Measurements from ENCODE around the gene YBX2. TPM values are rescaled to one million over a fixed set of nuclear protein-coding genes. Genes with fewer than 3 reads are reported as not detected.

YBX2 gene
- total RNA-seq, 5 donors from 2014 or later (not counting 1 experiment from before 2014, with no cell fraction given) = 0.20 to 0.57 (median 0.45) TPM; not detected in 1

DNA sequence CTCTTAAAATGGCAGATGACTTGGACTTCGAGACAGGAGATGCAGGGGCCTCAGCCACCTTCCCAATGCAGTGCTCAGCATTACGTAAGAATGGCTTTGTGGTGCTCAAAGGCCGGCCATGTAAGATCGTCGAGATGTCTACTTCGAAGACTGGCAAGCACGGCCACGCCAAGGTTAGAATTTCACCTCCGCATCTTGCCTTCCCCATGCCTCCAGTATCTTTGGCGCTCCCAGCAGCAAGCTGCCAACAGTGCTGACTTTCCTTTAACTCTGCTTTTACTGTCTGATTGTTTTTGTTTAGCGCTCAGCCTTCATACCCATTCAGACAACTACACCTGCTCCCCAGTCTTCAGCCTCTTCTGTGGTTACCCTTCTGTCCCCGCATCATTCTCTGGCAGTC, 15.2 kb upstream of the YBX2 start:
- no peaks in the 10 kb centered on the region for H3K9me3 ChIP-seq
- peaks cover 0 to under 1% of the 10 kb centered on the region in 2 experiments for H3K27me3 ChIP-seq (replicated peaks in 1 of 2; ENCODE audit: control insufficient read depth in 2 of 2, extremely low read depth in 1 of 2, insufficient read depth in 2 of 2, low read length in 1 of 2)
- peak overlapping the region; percentile 61 to 76 for H3K4me3 ChIP-seq (ENCODE audit: control insufficient read depth in 1 of 2, extremely low read depth in 1 of 2, low read length in 1 of 2)
- ChIA-PET CTCF (interaction anchor here (0.6 to 1.9 kb wide), 5 partner anchors 8 to 262 kb away, joined by 3 to 10 read pairs (median 4); partner anchors contain the start of genes ACAP1 (in 1 of the 2) and NEURL4 (in 1 of the 2)), POLR2A (interaction anchor here (0.5 to 1.5 kb wide), 8 partner anchors 20 to 841 kb away, joined by 3 to 10 read pairs (median 4); partner anchors contain the start of genes C17orf100 (in 1 of the 2) and MED31 (in 1 of the 2))
- ATAC-seq (replicated peaks in 1 of 4) = no peak
- Mint-ChIP-seq H3K27ac (peak overlapping the region; percentile 96 to 97), H3K4me3 (peak overlapping the region; percentile 80 to 96 (median 93)), H3K36me3 (peaks cover 47% of the 10 kb centered on the region), H3K4me1 (peaks cover 56 to 64% (median 61%) of the 10 kb centered on the region in 3 donors), H3K27me3 (no peaks in the 10 kb centered on the region), H3K9me3 (no peaks in the 10 kb centered on the region)
- peak overlapping the region; percentile 98 for H3K27ac ChIP-seq (ENCODE audit: low read length)
- peaks cover 23 to 73% of the 10 kb centered on the region in 2 experiments for H3K4me1 ChIP-seq (ENCODE audit: control insufficient read depth in 1 of 2, extremely low read depth in 1 of 2, insufficient read depth in 2 of 2, low read length in 2 of 2)
- DNase-seq = no peak
- peaks cover 7 to 51% of the 10 kb centered on the region in 2 donors for H3K36me3 ChIP-seq (ENCODE audit: control insufficient read depth in 2 of 2, extremely low read depth in 1 of 2, insufficient read depth in 1 of 2, low read length in 1 of 2)
- WGBS (ENCODE audit: insufficient coverage) = 65% methylated on average over 12 of the region's 12 CpGs

DNA sequence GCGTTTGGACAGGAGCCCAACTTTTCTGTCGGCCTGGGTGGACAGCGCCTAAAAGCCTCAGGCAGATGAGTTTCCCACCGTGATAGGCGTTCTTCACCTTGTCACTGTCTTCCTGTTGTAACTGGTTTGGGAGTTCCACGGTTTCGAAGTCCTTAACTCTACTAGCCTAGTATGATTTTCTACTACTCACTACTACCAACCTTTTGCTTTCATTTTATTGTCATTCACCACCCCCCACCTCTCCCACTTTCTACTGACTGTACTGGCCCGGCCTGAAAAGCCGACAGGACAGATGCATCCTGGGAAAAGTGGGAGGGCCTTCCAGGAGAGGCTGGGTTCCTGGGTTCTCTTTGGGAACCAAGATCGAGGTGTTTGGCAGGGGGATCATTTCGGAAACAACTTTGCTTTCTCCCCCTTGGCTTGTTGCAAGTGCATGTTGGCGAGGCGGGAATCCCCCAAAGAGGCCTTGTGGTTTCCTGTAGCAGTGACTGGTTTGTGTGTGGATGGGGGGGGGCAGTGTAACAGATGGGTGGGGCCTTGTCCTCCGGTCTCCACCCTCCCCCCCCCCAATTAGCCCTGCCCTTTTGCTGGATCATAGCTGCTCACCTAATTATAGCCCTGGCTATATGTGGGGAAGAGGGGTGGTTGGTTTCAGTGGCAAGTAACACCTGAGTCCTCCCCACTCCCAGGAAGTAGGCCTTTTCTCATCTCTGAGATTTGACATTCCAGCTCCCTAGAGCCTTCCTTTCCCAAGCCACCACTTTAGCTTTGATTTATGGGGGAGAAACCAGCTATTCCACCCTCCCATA, 14.4 kb upstream of the YBX2 start:
- DNase-seq (peak; percentile 65 to 96 (median 90)), ATAC-seq (replicated peaks in 1 of 4) (peak; percentile 27 to 43 (median 28))
- peaks cover 0 to 2% of the 10 kb centered on the region in 2 experiments for H3K27me3 ChIP-seq (replicated peaks in 1 of 2; ENCODE audit: control insufficient read depth in 2 of 2, extremely low read depth in 1 of 2, insufficient read depth in 2 of 2, low read length in 1 of 2)
- Mint-ChIP-seq H3K9me3 (no peaks in the 10 kb centered on the region), H3K27ac (peak overlapping the region; percentile 96 to 97), H3K27me3 (no peaks in the 10 kb centered on the region), H3K4me3 (peak overlapping the region; percentile 80 to 96 (median 93)), H3K4me1 (peaks cover 48 to 56% (median 53%) of the 10 kb centered on the region in 3 donors), H3K36me3 (peaks cover 47% of the 10 kb centered on the region)
- peak overlapping the region; percentile 76 to 99 for H3K4me3 ChIP-seq (ENCODE audit: control insufficient read depth in 1 of 2, extremely low read depth in 1 of 2, low read length in 1 of 2)
- H3K4me1 ChIP-seq (ENCODE audit: control insufficient read depth in 1 of 2, extremely low read depth in 1 of 2, insufficient read depth in 2 of 2, low read length in 2 of 2) = peaks cover 15 to 65% of the 10 kb centered on the region in 2 experiments
- no peaks in the 10 kb centered on the region for H3K9me3 ChIP-seq
- 0% methylated on average over 3 of the region's 14 CpGs for WGBS (ENCODE audit: insufficient coverage)
- peaks cover 7 to 46% of the 10 kb centered on the region in 2 donors for H3K36me3 ChIP-seq (ENCODE audit: control insufficient read depth in 2 of 2, extremely low read depth in 1 of 2, insufficient read depth in 1 of 2, low read length in 1 of 2)
- peak overlapping the region; percentile 98 for H3K27ac ChIP-seq (ENCODE audit: low read length)
- CTCF ChIA-PET = interaction anchor here (0.6 to 1.9 kb wide), 5 partner anchors 9 to 261 kb away, joined by 3 to 10 read pairs (median 4); partner anchors contain the start of genes ACAP1 (in 1 of the 2) and NEURL4 (in 1 of the 2)
- POLR2A ChIA-PET = interaction anchor here (0.5 to 1.5 kb wide), 8 partner anchors 21 to 842 kb away, joined by 3 to 10 read pairs (median 4); partner anchors contain the start of genes ACAP1 (in 1 of the 2), C17orf100 (in 1 of the 2) and MED31 (in 1 of the 2)

DNA sequence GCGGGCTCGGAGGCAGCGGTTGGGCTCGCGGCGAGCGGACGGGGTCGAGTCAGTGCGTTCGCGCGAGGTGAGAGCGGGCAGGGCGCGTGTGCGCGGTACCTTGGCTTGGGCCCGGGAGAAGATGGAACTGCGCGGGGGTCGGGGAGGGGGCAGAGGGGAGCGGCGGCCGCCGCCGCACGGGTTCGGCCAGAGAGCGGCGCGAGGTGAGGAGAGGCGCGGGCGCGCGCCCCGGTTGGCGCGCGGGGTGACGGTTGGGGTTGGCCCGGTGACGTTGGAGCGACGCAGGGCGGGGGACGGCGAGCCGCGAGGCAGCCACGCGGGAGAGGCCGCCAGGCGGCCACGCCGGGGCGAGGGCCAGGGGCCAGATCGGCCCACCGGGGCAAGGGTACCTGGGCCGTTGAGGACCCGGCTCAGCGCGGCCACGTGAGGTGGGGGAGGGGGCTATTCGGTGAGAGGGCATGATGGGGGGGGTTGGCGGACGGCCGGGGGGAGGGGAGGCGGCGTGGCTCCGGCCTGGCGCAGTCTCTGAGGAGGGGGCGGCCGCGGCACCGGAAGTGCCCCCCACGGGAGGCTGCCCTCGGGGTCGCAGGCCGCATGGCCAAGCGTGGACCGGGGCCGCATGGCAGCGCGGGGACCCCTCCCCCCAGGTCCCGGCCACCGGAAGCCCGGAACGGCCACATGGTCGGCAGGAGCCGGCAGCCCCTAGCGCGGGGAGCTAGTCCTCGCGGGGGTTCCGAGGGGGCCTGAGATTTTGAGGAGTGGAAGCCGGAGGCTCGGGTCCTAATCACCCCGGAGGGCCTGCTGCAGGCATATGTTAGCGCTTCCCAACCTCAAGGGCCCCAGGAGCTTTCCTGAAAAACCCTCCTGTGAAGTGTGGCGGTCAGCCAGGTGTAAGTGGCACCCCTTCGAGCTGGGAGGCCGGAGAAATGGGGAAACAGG, 13.5 kb upstream of the YBX2 start:
- Mint-ChIP-seq H3K4me3 (peak overlapping the region; percentile 80 to 96 (median 93)), H3K36me3 (peaks cover 41% of the 10 kb centered on the region), H3K27ac (peak overlapping the region; percentile 98 to 99), H3K9me3 (no peaks in the 10 kb centered on the region), H3K4me1 (peaks cover 41 to 47% (median 44%) of the 10 kb centered on the region in 3 donors), H3K27me3 (no peaks in the 10 kb centered on the region)
- Histone ChIP-seq H3K27ac (ENCODE audit: low read length) (peak overlapping the region; percentile 98), H3K36me3 (ENCODE audit: control insufficient read depth in 2 of 2, extremely low read depth in 1 of 2, insufficient read depth in 1 of 2, low read length in 1 of 2) (peaks cover 7 to 38% of the 10 kb centered on the region in 2 donors), H3K4me3 (ENCODE audit: control insufficient read depth in 1 of 2, extremely low read depth in 1 of 2, low read length in 1 of 2) (peak overlapping the region; percentile 76 to 99), H3K4me1 (ENCODE audit: control insufficient read depth in 1 of 2, extremely low read depth in 1 of 2, insufficient read depth in 2 of 2, low read length in 2 of 2) (peaks cover 13 to 56% of the 10 kb centered on the region in 2 experiments), H3K9me3 (no peaks in the 10 kb centered on the region), H3K27me3 (replicated peaks in 1 of 2; ENCODE audit: control insufficient read depth in 2 of 2, extremely low read depth in 1 of 2, insufficient read depth in 2 of 2, low read length in 1 of 2) (peaks cover 0 to 2% of the 10 kb centered on the region in 2 experiments)
- ChIA-PET POLR2A (interaction anchor here in 1 of 2 donors (1.5 kb wide), 1 partner anchor 22 kb away, joined by 7 read pairs; no protein-coding TSS in a partner anchor), CTCF (no interaction called here)
- WGBS (ENCODE audit: insufficient coverage) = under 1% methylated on average over 91 of the region's 104 CpGs
- DNase-seq = peak in 31 of 35 experiments; percentile 21 to 77 (median 59)
- ATAC-seq (replicated peaks in 1 of 4) = peak; percentile 11 to 14 (median 12)

DNA sequence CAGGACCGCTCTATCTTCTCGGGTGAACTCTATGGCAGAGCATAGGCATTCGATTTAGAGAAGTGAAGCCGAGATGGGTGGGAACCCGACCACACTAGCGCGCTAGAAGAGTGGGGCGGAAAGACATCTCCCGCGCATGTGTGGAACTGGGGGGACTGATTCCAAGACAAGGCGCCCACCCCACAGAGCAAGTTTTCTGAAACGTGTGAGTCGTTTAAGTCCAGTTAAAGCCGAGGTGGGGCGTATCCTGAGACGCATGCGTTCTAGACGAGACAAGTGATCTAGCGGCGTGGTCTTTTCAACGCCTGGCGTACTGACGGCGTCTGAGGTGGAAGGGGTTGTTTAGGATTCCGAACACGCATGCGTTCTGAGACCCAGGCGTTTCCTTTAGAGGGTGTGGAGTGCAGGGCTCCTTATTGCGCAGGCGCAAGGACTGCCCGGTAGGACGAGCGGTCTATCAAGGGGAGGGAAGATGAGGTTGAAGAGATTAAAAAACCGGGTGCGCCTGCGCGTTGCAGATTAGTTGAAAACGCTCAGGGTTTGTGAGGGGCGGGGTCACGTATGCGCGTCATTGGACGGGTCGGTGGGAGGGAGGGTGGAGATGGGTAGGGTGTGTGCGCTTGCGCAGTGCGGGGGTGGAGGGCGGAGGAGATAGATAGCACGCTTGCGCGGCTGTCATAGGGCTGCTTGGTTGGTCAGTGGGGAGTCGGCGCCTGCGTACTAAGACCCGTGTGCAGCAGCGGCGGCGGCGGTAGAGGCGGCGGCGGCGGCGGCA, 12.7 kb upstream of the YBX2 start, which contains the start of gene EIF5A:
Gene EIF5A (plus strand): TSS at position 718 of the 775 bp plus-strand sequence. CDS start 2,008 bp downstream, outside the sequence.
- peak within 1 kb of the TSS; percentile 98 to 99 for H3K27ac Mint-ChIP-seq
- no peaks in the 10 kb centered on the region for H3K9me3 Mint-ChIP-seq
- Histone ChIP-seq H3K9me3 (no peaks in the 10 kb centered on the region), H3K36me3 (ENCODE audit: control insufficient read depth in 2 of 2, extremely low read depth in 1 of 2, insufficient read depth in 1 of 2, low read length in 1 of 2) (peaks cover 7 to 29% of the 10 kb centered on the region in 2 donors), H3K4me3 (ENCODE audit: control insufficient read depth in 1 of 2, extremely low read depth in 1 of 2, low read length in 1 of 2) (peak within 1 kb of the TSS; percentile 76 to 99), H3K27ac (ENCODE audit: low read length) (peak within 1 kb of the TSS; percentile 98), H3K27me3 (replicated peaks in 1 of 2; ENCODE audit: control insufficient read depth in 2 of 2, extremely low read depth in 1 of 2, insufficient read depth in 2 of 2, low read length in 1 of 2) (peaks cover 0 to 2% of the 10 kb centered on the region in 2 experiments), H3K4me1 (ENCODE audit: control insufficient read depth in 1 of 2, extremely low read depth in 1 of 2, insufficient read depth in 2 of 2, low read length in 2 of 2) (peaks cover 13 to 48% of the 10 kb centered on the region in 2 experiments)
- ATAC-seq (replicated peaks in 1 of 4) (peak; percentile 75 to 83 (median 80)), DNase-seq (peak; percentile 99 to 100 (median 100))
- peaks cover 33% of the 10 kb centered on the region for H3K36me3 Mint-ChIP-seq
- ChIA-PET CTCF (no interaction called here), POLR2A (no interaction called here)
- H3K4me3 Mint-ChIP-seq = peak within 1 kb of the TSS; percentile 80 to 96 (median 93)
- WGBS (ENCODE audit: insufficient coverage) = under 1% methylated on average over 62 of the region's 64 CpGs
- no peaks in the 10 kb centered on the region for H3K27me3 Mint-ChIP-seq
- H3K4me1 Mint-ChIP-seq = peaks cover 33 to 39% (median 37%) of the 10 kb centered on the region in 3 donors

DNA sequence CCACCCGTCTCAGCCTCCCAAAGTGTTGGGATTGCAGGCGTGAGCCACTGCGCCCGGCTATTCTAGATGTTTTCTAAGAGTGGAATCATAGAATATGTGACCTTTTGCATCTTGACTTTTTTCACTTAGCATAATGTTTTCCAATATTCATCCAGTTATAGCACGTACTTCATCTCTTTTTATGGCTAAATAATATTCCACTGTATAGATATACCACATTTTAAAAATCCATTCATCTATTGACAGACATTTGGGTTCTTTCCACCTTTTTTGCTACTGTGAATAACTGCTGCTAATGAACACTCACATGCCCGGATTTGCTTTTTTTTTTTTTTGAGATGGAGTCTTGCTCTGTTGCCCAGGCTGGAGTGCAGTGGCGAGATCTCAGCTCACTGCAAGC, 9.7 kb upstream of the YBX2 start:
- CTCF ChIA-PET = interaction anchor here (0.6 to 1.1 kb wide), 5 partner anchors 11 to 297 kb away, joined by 3 to 4 read pairs (median 3); partner anchors contain the start of genes SLC2A4 (in 1 of the 2) and TMEM102 (in 1 of the 2)
- Mint-ChIP-seq H3K27ac (no peak overlapping the region), H3K4me1 (peaks cover 3 to 11% (median 10%) of the 10 kb centered on the region in 3 donors), H3K27me3 (no peaks in the 10 kb centered on the region), H3K9me3 (no peaks in the 10 kb centered on the region), H3K4me3 (no peak overlapping the region), H3K36me3 (peaks cover 6% of the 10 kb centered on the region)
- Histone ChIP-seq H3K4me3 (ENCODE audit: control insufficient read depth in 1 of 2, extremely low read depth in 1 of 2, low read length in 1 of 2) (no peak overlapping the region), H3K27me3 (replicated peaks in 1 of 2; ENCODE audit: control insufficient read depth in 2 of 2, extremely low read depth in 1 of 2, insufficient read depth in 2 of 2, low read length in 1 of 2) (peaks cover 0 to 2% of the 10 kb centered on the region in 2 experiments), H3K4me1 (ENCODE audit: control insufficient read depth in 1 of 2, extremely low read depth in 1 of 2, insufficient read depth in 2 of 2, low read length in 2 of 2) (peaks cover 4 to 21% of the 10 kb centered on the region in 2 experiments), H3K9me3 (no peaks in the 10 kb centered on the region), H3K36me3 (ENCODE audit: control insufficient read depth in 2 of 2, extremely low read depth in 1 of 2, insufficient read depth in 1 of 2, low read length in 1 of 2) (peaks cover 0 to under 1% of the 10 kb centered on the region in 2 donors), H3K27ac (ENCODE audit: low read length) (no peak overlapping the region)
- WGBS (ENCODE audit: insufficient coverage) = 100% methylated on average over 1 of the region's 7 CpGs
- DNase-seq (no peak), ATAC-seq (replicated peaks in 1 of 4) (no peak)
- POLR2A ChIA-PET = no interaction called here

Measured in T-cell (primary cell).